ENCODE results near the gene PALLD. TPM values are rescaled to one million over a fixed set of nuclear protein-coding genes. Genes with fewer than 3 reads are reported as not detected.
A peak's percentile ranks its signal among the peaks of the same experiment; 100 is the strongest.
"Not testable (repeated sequence)": the region's sequence is repeated elsewhere in the genome, so short reads cannot be mapped to it uniquely, and the experiment has no call there.

The PALLD gene
- total and polyA plus RNA-seq, 9 donors, result 86.1 to 155 (median 146) TPM

DNA sequence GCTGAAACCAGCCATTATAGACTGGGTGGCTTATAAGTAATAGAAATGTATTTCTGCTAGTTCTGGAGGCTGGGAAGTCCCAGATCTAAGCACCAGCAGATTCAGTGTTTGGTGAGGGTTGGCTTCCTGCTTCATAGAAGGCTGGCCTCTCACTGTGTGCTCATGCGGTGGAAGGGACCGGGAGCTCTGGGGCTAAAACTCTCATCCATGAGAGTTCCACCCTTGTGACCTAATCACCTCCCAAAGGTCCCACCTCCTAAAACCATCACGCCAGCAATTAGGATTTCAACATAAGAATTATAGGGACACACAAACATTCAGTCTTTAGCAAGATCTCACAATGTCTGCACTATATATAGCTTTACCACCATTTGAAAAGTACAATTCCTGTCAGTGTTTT, 298.0 kb downstream of the PALLD start:
- H3K27me3 ChIP-seq (ENCODE audit: control insufficient read depth, insufficient read depth, low read length), result no peaks in the 10 kb centered on the region
- peaks cover 2% of the 10 kb centered on the region for H3K4me1 ChIP-seq (ENCODE audit: control insufficient read depth, insufficient read depth, low read length)
- 60% methylated on average over 1 of the region's 3 CpGs for WGBS (ENCODE audit: insufficient coverage)
- DNase-seq, result no peak
- H3K27ac ChIP-seq (ENCODE audit: low read length), result no peak overlapping the region
- no peaks in the 10 kb centered on the region for H3K36me3 ChIP-seq (ENCODE audit: control insufficient read depth, insufficient read depth, low read length)
- H3K9me3 ChIP-seq (replicated peaks; ENCODE audit: control insufficient read depth, low read depth, low read length), result no peaks in the 10 kb centered on the region
- H3K4me3 ChIP-seq (ENCODE audit: low read length), result no peak overlapping the region

DNA sequence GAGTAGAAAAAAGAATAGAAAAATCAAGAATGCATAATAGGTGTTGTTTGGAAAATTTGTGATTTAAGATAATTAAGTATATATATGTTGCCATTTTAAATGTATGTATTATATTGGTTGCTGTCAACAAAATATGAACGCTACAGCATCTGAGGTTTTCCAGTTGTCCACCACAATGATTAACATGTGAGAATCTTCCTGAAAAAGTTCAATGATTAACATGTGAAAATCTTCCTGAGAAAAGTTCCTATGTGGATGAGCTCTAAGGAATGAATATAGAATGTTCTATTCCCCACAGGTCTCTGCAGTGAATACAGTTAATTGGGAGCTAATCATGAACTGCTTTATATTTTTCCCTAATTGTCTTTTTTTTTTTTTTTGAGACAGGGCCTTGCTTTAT, 298.5 kb downstream of the PALLD start:
- no CpG with 5 or more reads among the region's 1 CpG for WGBS (ENCODE audit: insufficient coverage)
- Histone ChIP-seq H3K36me3 (ENCODE audit: control insufficient read depth, insufficient read depth, low read length) (no peaks in the 10 kb centered on the region), H3K27me3 (ENCODE audit: control insufficient read depth, insufficient read depth, low read length) (no peaks in the 10 kb centered on the region), H3K27ac (ENCODE audit: low read length) (no peak overlapping the region), H3K9me3 (replicated peaks; ENCODE audit: control insufficient read depth, low read depth, low read length) (no peaks in the 10 kb centered on the region), H3K4me1 (ENCODE audit: control insufficient read depth, insufficient read depth, low read length) (peaks cover 2% of the 10 kb centered on the region), H3K4me3 (ENCODE audit: low read length) (no peak overlapping the region)
- no peak for DNase-seq

DNA sequence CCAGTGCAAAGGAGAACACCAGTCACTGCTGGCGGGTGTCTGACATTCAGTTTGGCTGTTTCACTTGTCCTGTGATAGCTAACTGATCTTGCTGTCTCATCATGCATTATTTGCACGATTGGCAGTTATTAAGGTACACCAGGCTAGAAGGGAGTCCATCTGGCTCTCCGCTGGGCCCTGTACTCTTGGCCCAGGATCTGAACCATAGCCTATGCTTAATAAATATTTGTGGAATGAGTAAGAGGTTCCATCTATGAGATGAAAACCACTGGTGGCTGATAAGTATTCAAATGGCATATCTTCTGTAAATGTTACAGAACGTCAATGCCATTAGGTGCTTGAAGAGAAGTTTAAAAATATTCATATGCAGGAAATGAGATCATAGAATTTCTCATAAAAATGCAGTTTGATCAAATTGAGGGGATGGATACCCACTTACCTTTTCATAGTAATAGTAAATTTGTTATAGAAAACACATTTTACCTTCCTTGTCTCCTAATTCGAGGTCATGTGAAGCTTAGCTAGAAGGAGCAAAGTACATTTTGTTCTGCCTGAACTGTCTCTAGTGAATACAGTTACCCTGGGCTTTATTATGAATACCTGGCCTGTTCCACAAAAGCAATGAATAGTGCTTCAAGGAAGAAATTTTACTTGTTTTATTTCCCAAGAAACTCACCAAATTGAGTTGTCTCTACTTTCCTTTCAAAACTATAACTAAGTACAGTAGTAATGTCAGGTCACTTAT, 299.7 kb downstream of the PALLD start:
- Histone ChIP-seq H3K27me3 (ENCODE audit: control insufficient read depth, insufficient read depth, low read length) (no peaks in the 10 kb centered on the region), H3K4me3 (ENCODE audit: low read length) (no peak overlapping the region), H3K36me3 (ENCODE audit: control insufficient read depth, insufficient read depth, low read length) (no peaks in the 10 kb centered on the region), H3K27ac (ENCODE audit: low read length) (no peak overlapping the region), H3K4me1 (ENCODE audit: control insufficient read depth, insufficient read depth, low read length) (no peaks in the 10 kb centered on the region), H3K9me3 (replicated peaks; ENCODE audit: control insufficient read depth, low read depth, low read length) (no peaks in the 10 kb centered on the region)
- no peak for DNase-seq
- 100% methylated on average over 2 of the region's 5 CpGs for WGBS (ENCODE audit: insufficient coverage)

DNA sequence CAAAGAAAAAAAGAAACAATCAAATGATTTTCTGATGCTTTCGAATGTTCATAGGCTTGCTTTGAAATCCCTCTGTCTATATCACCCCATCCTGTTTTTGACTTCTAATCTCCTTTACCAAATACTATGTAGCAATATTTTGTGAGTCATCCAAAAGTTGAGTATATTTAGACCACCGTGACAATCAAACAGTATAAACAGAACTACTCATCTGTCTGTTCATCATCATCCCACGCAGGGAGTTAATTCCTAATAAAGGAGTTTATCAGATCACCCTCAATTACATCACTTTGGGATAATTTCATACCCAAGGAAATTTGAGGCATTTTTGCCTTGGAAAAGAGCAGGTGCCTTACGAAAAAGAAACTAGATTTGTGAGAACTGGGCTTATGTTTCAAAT, 300.3 kb downstream of the PALLD start:
- no CpG with 5 or more reads among the region's 4 CpGs for WGBS (ENCODE audit: insufficient coverage)

DNA sequence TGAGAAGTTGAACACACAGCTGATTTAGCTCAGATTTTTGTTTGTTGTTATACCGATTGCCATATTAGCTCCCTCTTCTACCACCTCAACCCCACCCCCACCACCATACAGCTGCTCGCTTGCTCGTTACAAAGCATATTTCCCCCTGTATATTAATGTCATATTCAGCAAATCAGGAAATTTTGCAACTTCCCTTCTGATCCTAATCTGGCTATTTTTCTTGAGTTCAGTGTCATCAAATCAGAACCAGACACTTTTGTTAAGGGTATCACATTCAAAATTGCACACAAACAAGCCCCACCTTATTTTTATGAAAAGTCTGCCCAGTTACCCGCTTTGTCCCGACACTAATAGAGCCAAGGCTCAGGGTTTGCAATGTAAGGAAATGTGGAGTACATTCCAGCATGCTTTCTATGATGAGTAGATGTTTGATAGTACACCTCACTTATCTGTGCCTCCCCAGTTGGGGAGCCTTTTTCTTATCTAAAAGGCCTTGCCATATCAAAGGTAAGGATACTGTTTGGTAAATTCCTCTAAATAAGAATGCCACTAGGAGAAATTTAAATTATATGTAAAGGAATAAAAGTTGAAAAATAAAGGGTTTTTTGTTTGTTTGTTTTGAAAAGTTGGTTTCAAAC, 301.0 kb downstream of the PALLD start:
- H3K27ac ChIP-seq (ENCODE audit: low read length), result no peak overlapping the region
- DNase-seq, result no peak
- no peak overlapping the region for H3K4me3 ChIP-seq (ENCODE audit: low read length)
- H3K27me3 ChIP-seq (ENCODE audit: control insufficient read depth, insufficient read depth, low read length), result no peaks in the 10 kb centered on the region
- H3K9me3 ChIP-seq (replicated peaks; ENCODE audit: control insufficient read depth, low read depth, low read length), result no peaks in the 10 kb centered on the region
- WGBS (ENCODE audit: insufficient coverage), result no CpG with 5 or more reads among the region's 5 CpGs
- H3K36me3 ChIP-seq (ENCODE audit: control insufficient read depth, insufficient read depth, low read length), result no peaks in the 10 kb centered on the region
- H3K4me1 ChIP-seq (ENCODE audit: control insufficient read depth, insufficient read depth, low read length), result no peaks in the 10 kb centered on the region

More for the DNA sequence above, 300.3 kb downstream of the PALLD start:
- Histone ChIP-seq H3K4me1 (ENCODE audit: control insufficient read depth, insufficient read depth, low read length) (no peaks in the 10 kb centered on the region), H3K9me3 (replicated peaks; ENCODE audit: control insufficient read depth, low read depth, low read length) (no peaks in the 10 kb centered on the region), H3K27me3 (ENCODE audit: control insufficient read depth, insufficient read depth, low read length) (no peaks in the 10 kb centered on the region), H3K27ac (ENCODE audit: low read length) (no peak overlapping the region), H3K36me3 (ENCODE audit: control insufficient read depth, insufficient read depth, low read length) (no peaks in the 10 kb centered on the region), H3K4me3 (ENCODE audit: low read length) (no peak overlapping the region)
- DNase-seq, result no peak

DNA sequence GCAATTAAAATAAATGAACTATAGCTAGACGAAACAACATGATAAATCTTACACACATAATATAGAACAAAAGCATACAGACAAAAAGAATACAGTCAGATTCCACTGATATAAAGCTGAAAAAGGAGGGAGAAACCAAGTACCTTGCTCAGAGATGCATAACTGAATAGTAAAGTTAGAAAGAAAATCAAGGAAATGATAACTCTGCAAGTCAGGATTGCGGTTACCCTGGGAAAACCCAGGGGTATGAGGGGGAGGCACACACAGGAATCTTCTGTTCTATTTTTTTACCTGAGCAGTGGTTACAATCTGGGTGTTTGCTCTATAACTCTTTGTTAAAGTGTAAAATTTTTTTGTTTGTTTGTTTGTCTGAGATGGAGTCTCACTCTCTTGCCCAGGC, 304.1 kb downstream of the PALLD start:
- Histone ChIP-seq H3K4me3 (ENCODE audit: low read length) (no peak overlapping the region), H3K36me3 (ENCODE audit: control insufficient read depth, insufficient read depth, low read length) (no peaks in the 10 kb centered on the region), H3K9me3 (replicated peaks; ENCODE audit: control insufficient read depth, low read depth, low read length) (no peaks in the 10 kb centered on the region), H3K4me1 (ENCODE audit: control insufficient read depth, insufficient read depth, low read length) (no peaks in the 10 kb centered on the region), H3K27ac (ENCODE audit: low read length) (no peak overlapping the region), H3K27me3 (ENCODE audit: control insufficient read depth, insufficient read depth, low read length) (no peaks in the 10 kb centered on the region)
- no peak for DNase-seq
- 100% methylated on average over 1 of the region's 2 CpGs for WGBS (ENCODE audit: insufficient coverage)

DNA sequence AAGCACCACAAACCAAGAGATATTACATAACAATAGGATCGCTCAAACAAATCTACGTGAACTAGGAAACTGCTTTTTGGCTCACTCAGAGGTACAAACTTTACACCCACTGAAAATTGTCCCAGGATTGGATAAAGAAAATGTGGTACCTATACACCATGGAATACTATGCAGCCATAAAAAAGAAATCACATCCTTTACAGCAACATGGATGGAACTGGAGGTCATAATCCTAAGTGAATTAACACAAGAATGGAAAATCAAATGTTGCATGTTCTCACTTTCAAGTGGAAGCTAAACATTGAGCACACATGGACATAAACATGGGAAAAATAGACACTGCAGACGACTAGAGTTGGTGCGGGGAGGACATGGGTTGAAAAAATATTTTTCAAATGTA, 305.4 kb downstream of the PALLD start:
- no peak for DNase-seq
- no CpG with 5 or more reads among the region's 4 CpGs for WGBS (ENCODE audit: insufficient coverage)
- Histone ChIP-seq H3K27me3 (ENCODE audit: control insufficient read depth, insufficient read depth, low read length) (no peaks in the 10 kb centered on the region), H3K4me3 (ENCODE audit: low read length) (no peak overlapping the region), H3K36me3 (ENCODE audit: control insufficient read depth, insufficient read depth, low read length) (no peaks in the 10 kb centered on the region), H3K9me3 (replicated peaks; ENCODE audit: control insufficient read depth, low read depth, low read length) (no peaks in the 10 kb centered on the region), H3K27ac (ENCODE audit: low read length) (no peak overlapping the region), H3K4me1 (ENCODE audit: control insufficient read depth, insufficient read depth, low read length) (no peaks in the 10 kb centered on the region)

DNA sequence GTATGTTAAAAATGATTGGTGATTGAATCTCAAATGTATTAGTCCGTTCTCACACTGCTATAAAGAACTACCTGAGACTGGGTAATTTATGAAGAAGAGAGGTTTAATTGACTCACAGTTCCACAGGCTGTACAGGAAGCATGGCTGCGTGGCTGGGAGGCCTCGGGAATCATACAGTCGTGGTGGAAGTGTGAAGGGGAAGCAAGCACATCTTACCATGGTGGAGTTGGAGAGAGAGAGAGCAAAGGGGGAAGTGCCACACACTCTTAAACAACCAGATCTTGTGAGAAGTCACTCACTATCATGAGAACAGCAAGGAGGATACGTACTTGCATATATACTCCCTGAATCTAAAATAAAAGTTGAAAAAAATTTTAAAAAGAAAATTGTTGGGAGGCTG, 306.2 kb downstream of the PALLD start:
- not testable (repeated sequence) for H3K27ac ChIP-seq (ENCODE audit: low read length); H3K36me3 ChIP-seq (ENCODE audit: control insufficient read depth, insufficient read depth, low read length); H3K9me3 ChIP-seq (replicated peaks; ENCODE audit: control insufficient read depth, low read depth, low read length); H3K4me1 ChIP-seq (ENCODE audit: control insufficient read depth, insufficient read depth, low read length); H3K27me3 ChIP-seq (ENCODE audit: control insufficient read depth, insufficient read depth, low read length); H3K4me3 ChIP-seq (ENCODE audit: low read length)
- no CpG with 5 or more reads among the region's 5 CpGs for WGBS (ENCODE audit: insufficient coverage)
- DNase-seq, result peak; percentile 44

DNA sequence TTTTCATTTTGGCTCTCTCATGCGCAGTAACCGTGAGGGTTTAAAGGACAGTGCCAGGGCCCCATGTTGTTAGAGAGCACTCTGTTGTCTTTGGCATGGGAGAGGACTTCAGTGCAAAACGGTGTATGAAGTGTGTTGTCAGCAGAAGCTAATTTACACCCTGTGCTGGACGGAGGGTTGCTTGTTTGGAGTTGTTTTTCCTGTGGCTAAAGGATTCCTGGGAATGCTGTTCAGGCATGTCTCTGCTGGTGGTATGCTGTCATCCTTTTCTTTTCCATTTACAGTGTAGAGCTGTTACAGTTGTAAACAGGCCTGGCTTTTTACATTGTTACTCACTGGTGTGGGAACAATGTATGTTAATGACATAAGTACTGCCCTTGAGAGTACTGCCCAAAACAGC, 306.9 kb downstream of the PALLD start:
- Histone ChIP-seq H3K27me3 (ENCODE audit: control insufficient read depth, insufficient read depth, low read length) (no peaks in the 10 kb centered on the region), H3K4me1 (ENCODE audit: control insufficient read depth, insufficient read depth, low read length) (no peaks in the 10 kb centered on the region), H3K9me3 (replicated peaks; ENCODE audit: control insufficient read depth, low read depth, low read length) (no peaks in the 10 kb centered on the region), H3K4me3 (ENCODE audit: low read length) (no peak overlapping the region), H3K36me3 (ENCODE audit: control insufficient read depth, insufficient read depth, low read length) (no peaks in the 10 kb centered on the region), H3K27ac (ENCODE audit: low read length) (no peak overlapping the region)
- DNase-seq, result no peak
- WGBS (ENCODE audit: insufficient coverage), result 75% methylated on average over 2 of the region's 4 CpGs

DNA sequence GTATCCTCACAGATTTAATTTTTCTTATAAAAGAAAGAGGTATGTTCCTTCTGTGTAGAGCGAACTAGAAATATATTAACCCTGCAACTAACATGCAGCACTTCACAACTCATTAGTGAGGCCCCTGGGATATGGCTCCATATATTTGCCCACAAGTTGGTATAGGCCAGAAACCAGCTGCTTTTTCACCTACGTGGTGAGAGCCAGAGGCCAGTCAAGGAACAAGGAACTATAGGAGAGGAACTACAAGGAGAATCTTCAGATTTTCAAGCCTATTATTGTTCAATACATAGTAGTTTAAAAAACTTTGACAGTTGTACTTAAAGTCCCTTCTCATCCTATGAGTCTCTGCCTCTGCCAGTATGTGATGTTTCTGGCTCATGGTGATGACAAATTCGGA, 307.3 kb downstream of the PALLD start:
- H3K27me3 ChIP-seq (ENCODE audit: control insufficient read depth, insufficient read depth, low read length), result no peaks in the 10 kb centered on the region
- no peaks in the 10 kb centered on the region for H3K4me1 ChIP-seq (ENCODE audit: control insufficient read depth, insufficient read depth, low read length)
- H3K27ac ChIP-seq (ENCODE audit: low read length), result no peak overlapping the region
- no peak overlapping the region for H3K4me3 ChIP-seq (ENCODE audit: low read length)
- no peaks in the 10 kb centered on the region for H3K36me3 ChIP-seq (ENCODE audit: control insufficient read depth, insufficient read depth, low read length)
- DNase-seq, result no peak
- WGBS (ENCODE audit: insufficient coverage), result 57% methylated on average over 1 of the region's 3 CpGs
- H3K9me3 ChIP-seq (replicated peaks; ENCODE audit: control insufficient read depth, low read depth, low read length), result no peaks in the 10 kb centered on the region
